DMS 273 (cell line): ENCODE results near the gene ZPBP2.
"Not testable (repeated sequence)": the region's sequence is repeated elsewhere in the genome, so short reads cannot be mapped to it uniquely, and the experiment has no call there.

ENCODE experiments used
- DNase-seq: peaks from one replicate; lab custom pipeline; 2025; ENCODE audit not compliant: unreplicated experiment; lab: John Stamatoyannopoulos, UW

The ZPBP2 gene

GRCh38 chr17:39867880-39868553 is at the start of gene ZPBP2:
Gene ZPBP2 (plus strand): TSS chr17:39868202. CDS start chr17:39868355, 153 bp downstream.
- DNase-seq = no peak

GRCh38 chr17:39818358-39819000 is 49.5 kb upstream of the ZPBP2 start:
- no peak for DNase-seq

- no peak for DNase-seq
Measured at GRCh38 chr17:39820541-39820940, 47.5 kb upstream of the ZPBP2 start.

DNA sequence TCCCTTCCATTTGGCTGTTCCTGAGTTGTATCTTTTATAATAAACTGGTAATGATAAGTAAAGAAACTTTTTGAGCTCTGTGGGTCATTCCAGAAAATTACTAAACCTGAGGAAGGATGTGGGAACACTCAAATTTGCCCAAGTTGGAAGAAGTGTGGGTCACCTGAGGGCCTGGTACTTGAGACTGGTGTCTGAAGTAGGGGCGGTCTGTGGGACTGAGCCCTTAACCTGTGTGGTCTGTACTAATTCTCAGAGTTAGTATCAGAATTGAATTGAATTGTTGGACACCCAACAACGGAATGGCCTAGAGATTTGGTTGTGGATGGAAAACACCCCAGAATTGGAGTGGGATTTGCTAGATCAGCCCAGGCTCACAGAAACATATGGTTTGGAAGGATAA is 47.0 kb upstream of the ZPBP2 start:
- no peak for DNase-seq

DNA sequence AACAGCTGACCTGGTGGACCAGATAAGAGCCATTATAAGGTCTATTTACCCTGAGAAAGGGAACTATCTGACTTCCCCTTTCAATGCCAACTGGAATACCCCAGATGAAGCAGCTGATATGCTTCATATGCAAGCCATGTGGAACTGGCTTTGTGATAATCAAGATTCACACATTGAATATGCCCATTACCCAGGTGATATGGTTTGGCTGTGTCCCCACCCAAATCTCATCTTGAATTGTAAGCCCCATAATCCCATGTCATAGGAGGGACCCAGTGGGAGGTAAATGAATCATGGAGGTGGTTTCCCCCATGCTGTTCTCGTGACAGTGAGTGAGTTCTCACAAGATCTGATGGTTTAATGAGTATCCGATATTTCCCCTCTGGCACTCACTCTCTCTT is 46.0 kb upstream of the ZPBP2 start:
- no peak for DNase-seq

- DNase-seq = peak; percentile 28
Measured at GRCh38 chr17:39823407-39824054, 44.5 kb upstream of the ZPBP2 start.

DNA sequence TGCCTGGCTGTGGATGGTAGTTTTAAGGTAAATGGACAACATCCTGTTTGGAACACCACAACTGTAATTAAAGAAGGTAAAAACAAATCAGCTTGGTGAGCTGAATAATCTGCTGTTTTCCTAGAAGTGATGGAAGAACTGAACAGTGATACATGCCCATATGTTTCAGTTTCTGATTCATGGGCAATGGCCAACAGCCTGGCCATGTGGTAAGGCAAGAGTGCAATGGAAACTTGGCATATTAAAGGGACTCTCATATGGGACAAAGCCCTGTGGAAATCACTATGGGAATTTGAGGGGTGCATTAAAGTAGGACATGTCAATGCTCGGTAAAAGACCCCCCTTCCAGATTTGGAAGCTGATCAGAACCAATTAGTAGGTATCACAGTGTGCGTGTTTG is 41.7 kb upstream of the ZPBP2 start:
- no peak for DNase-seq

DNA sequence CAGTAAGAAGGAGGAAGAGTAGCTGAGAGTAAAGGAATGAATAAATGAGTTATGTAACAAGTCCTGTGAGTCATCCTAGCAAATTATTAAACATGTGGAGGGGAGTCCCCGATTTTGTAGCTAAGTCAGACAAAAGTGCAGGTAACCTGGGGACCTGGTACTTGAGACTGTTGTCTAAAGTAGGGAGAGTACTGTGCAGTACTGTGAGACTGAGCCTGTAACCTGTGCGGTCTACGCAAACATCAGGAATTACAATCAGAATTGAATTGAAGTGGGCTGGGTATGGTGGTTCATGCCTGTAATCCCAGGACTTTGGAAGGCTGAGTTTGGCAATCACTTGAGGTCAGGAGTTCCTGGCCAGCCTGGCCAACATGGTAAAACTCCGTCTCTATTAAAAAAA is 39.6 kb upstream of the ZPBP2 start:
- DNase-seq = no peak

DNA sequence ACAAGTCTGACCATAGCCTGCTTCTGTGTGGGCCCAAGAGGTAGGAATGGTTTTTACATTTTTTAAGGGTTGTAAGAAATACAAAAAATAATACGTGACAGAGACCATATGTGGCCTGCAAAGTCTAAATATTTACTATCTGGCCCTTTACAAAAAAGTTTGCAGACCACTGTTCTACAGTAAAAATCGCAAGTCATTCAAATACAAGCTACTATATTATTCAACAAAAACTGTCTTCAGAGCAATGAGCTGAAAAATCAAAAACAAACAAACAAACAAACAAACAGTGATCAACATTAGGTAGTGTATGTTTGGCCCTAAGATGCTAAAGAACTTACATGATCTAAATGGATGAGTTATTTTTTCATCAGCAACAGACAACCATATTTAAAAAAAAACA is 36.4 kb upstream of the ZPBP2 start:
- DNase-seq = no peak

DNA sequence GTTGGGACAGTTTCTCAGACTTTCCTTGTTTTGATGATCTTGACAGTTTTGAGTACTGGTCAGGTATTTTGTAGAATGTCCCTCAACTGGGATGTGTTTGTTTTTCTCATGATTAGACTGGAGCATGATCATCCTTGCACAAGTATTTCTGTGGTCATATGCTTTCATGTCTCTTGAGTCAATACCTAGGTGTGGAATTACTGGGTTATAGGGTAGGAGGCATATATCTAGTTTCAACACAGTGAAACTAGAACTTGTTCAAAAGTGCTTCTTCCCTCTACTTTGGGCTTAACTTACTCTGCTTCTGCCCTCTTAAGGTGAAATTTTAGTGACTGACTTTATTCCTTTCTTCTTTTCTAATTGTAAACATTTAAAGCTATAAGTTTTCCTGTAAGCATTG is 34.0 kb upstream of the ZPBP2 start:
- DNase-seq = no peak

GRCh38 chr17:39835038-39835786 is 32.8 kb upstream of the ZPBP2 start:
- DNase-seq = no peak

DNA sequence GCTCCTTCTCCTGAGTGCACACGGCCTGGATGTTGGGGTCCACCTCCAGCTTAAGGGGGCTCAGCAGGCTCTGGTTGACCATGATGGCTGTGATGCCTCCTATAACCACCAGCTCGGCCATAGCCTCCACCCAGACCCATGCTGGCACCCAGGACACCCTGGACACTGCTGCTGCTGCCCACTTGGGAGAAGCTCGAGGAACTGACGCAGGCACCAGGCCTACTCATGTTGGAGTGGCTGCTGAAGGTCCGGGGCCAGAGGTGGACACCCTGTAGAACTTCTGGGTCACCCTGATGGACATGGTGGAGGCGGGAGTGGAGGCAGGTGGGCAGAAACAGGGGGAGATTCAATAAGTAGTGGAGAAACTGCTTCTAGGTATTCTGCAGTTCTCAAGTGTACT is 31.9 kb upstream of the ZPBP2 start:
- DNase-seq = no peak

GRCh38 chr17:39838057-39838456 is 29.9 kb upstream of the ZPBP2 start:
- no peak for DNase-seq

GRCh38 chr17:39838784-39839183 is 29.2 kb upstream of the ZPBP2 start:
- DNase-seq = no peak

GRCh38 chr17:39841134-39841683 is 26.8 kb upstream of the ZPBP2 start:
- no peak for DNase-seq

GRCh38 chr17:39845052-39845846 is 22.8 kb upstream of the ZPBP2 start:
- DNase-seq = peak; percentile 9

- no peak for DNase-seq
Measured at GRCh38 chr17:39846205-39846604, 21.8 kb upstream of the ZPBP2 start.

DNA sequence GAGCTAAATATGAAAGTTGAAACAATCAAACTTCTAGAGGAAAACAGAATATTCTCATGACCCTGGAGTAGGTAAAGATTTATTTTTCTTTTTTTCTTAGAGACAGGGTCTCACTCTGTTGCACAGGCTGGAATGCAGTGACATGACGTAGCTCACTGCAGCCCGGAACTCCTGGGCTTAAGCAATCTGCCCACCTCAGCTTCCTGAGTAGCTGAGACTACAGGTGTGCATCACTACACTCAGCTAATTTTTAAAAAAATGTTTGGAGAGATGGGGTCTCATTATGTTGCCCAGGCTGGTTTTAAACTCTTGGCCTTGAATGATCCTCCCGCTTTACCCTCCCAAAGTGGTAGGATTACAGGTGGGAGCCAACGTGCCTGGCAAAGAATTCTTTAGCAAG is 19.4 kb upstream of the ZPBP2 start:
- DNase-seq = no peak

GRCh38 chr17:39850186-39850585 is 17.8 kb upstream of the ZPBP2 start:
- not testable (repeated sequence) for DNase-seq

- DNase-seq = no peak
Measured at GRCh38 chr17:39852239-39852638, 15.8 kb upstream of the ZPBP2 start.

DNA sequence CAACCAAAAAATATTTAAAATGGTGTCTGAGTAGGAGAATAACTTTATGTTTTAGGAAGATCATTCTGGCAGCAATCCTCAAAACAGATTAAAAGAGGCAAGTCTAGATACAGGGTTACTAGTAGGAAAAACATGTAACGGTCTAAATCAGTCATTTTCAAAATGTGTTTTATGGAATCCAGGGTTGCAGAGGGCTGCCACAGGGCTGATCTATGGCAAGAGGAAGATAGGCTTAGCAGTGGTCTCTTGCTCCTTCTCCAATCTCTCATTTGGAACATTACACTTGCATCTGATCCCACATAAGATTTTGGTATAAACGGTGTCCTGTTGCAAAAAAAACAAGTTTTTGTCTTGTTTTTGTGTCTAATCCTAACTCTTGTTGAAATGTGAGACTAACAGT is 13.1 kb upstream of the ZPBP2 start:
- no peak for DNase-seq
